GM23338 (cell line): ENCODE measurements around the gene NUP214. TPM values are rescaled to one million over a fixed set of nuclear protein-coding genes. Genes with fewer than 3 reads are reported as not detected.
"Not testable (repeated sequence)": the region's sequence is repeated elsewhere in the genome, so short reads cannot be mapped to it uniquely, and the experiment has no call there.

Experiments
- ATAC-seq: fragments of 200-7000 bp; cut with Tn5 transposase; 3 replicates; pipeline ENCODE4 v1.9.1; 2020
- DNase-seq: peaks from one replicate; pipeline ENCODE4 v3.0.0-alpha.2; 2015; ENCODE audit warnings: low spot score
- H2AFZ ChIP-seq: fragments of 200-600 bp; sonication (generic); 2 replicates; pipeline ENCODE4 v1.8.0; 2016; ENCODE audit warnings: antibody characterized with exemption, mild to moderate bottlenecking, moderate library complexity
- H3F3A ChIP-seq: fragments of 200-600 bp; sonication (generic); replicated peaks from 2 replicates; pipeline ENCODE4 v1.8.0; 2017; ENCODE audit warnings: antibody characterized with exemption, mixed run types, low read depth
- H3K27ac ChIP-seq: fragments of 200-600 bp; sonication (generic); 2 replicates; pipeline ENCODE4 v1.6.1; 2016; ENCODE audit warnings: low read depth
- H3K27me3 ChIP-seq: fragments of 200-600 bp; sonication (generic); 2 replicates; pipeline ENCODE4 v1.8.0; 2016; ENCODE audit warnings: mild to moderate bottlenecking, mixed run types, moderate library complexity; ENCODE audit not compliant: insufficient read depth
- H3K36me3 ChIP-seq: fragments of 200-600 bp; sonication (generic); 2 replicates; pipeline ENCODE4 v1.8.0; 2016; ENCODE audit warnings: mild to moderate bottlenecking; ENCODE audit not compliant: insufficient read depth
- H3K4me1 ChIP-seq: fragments of 200-600 bp; sonication (generic); 2 replicates; pipeline ENCODE4 v1.8.0; 2016; ENCODE audit warnings: mild to moderate bottlenecking, moderate library complexity; ENCODE audit not compliant: insufficient read depth
- H3K4me2 ChIP-seq: fragments of 200-600 bp; sonication (generic); 2 replicates; pipeline ENCODE4 v1.7.1; 2017; ENCODE audit warnings: mixed run types
- H3K4me3 ChIP-seq: fragments of 200-600 bp; sonication (generic); 2 replicates; pipeline ENCODE4 v1.6.1; 2016; ENCODE audit warnings: mixed run types
- H3K79me2 ChIP-seq: fragments of 200-600 bp; sonication (generic); replicated peaks from 2 replicates; pipeline ENCODE4 v1.8.0; 2017; ENCODE audit warnings: mild to moderate bottlenecking; ENCODE audit not compliant: insufficient read depth
- H3K9me2 ChIP-seq: fragments of 200-600 bp; sonication (generic); 2 replicates; pipeline ENCODE4 v1.8.0; 2017; ENCODE audit not compliant: insufficient read depth
- H4K20me1 ChIP-seq: fragments of 200-600 bp; sonication (generic); replicated peaks from 2 replicates; pipeline ENCODE4 v1.8.0; 2017; ENCODE audit warnings: mild to moderate bottlenecking; ENCODE audit not compliant: insufficient read depth
- H3K27ac Mint-ChIP-seq: 2 replicates; pipeline ENCODE4 v1.8.0; 2020; ENCODE audit warnings: inconsistent platforms, mild to moderate bottlenecking, moderate library complexity, mixed read lengths
- H3K27me3 Mint-ChIP-seq: 3 replicates; pipeline ENCODE4 v1.8.0; 2022; ENCODE audit warnings: low read depth, mild to moderate bottlenecking, moderate library complexity, mixed read lengths, inconsistent platforms; ENCODE audit not compliant: insufficient read depth, poor library complexity
- H3K36me3 Mint-ChIP-seq: 3 replicates; pipeline ENCODE4 v1.8.0; 2021; ENCODE audit warnings: low read depth, mild to moderate bottlenecking, inconsistent platforms, moderate library complexity, mixed read lengths
- H3K4me1 Mint-ChIP-seq: 3 replicates; pipeline ENCODE4 v1.8.0; 2020; ENCODE audit warnings: mild to moderate bottlenecking, inconsistent platforms, mixed read lengths
- H3K4me3 Mint-ChIP-seq: 3 replicates; pipeline ENCODE4 v1.8.0; 2021; ENCODE audit warnings: moderate library complexity, mild to moderate bottlenecking, inconsistent platforms, mixed read lengths
- H3K9me3 Mint-ChIP-seq: 3 replicates; pipeline ENCODE4 v1.8.0; 2020; ENCODE audit warnings: moderate library complexity, mild to moderate bottlenecking, inconsistent platforms, mixed read lengths
- CREB1 ChIP-seq: fragments of 250-450 bp; sonication (Bioruptor Pico); IDR thresholded peaks from 2 replicates; pipeline ENCODE4 v1.5.0; 2020; ENCODE audit warnings: low read depth, mild to moderate bottlenecking, moderate library complexity
- CTCF ChIP-seq, 2 experiments: fragments of 200-600 bp in 1 of 2; sonication (generic) in 1 of 2; conservative IDR thresholded peaks; 2 replicates each; pipeline versions ENCODE4 v1.5.1 to v1.6.1; 2016 to 2017; ENCODE audit warnings: antibody characterized with exemption in 2 of 2, low read depth in 2 of 2, mild to moderate bottlenecking in 2 of 2, moderate library complexity in 1 of 2
- ETS1 ChIP-seq: IDR thresholded peaks from 2 replicates; pipeline ENCODE4 v1.6.1; 2016; ENCODE audit warnings: antibody characterized with exemption
- EZH2phosphoT487 ChIP-seq: fragments of 200-600 bp; sonication (generic); IDR thresholded peaks from one replicate; pipeline ENCODE4 v1.8.1; 2018; ENCODE audit warnings: antibody characterized with exemption; ENCODE audit not compliant: unreplicated experiment
- JUNB ChIP-seq: IDR thresholded peaks from one replicate; pipeline ENCODE4 v1.6.1; 2016; ENCODE audit warnings: antibody characterized with exemption; ENCODE audit not compliant: unreplicated experiment
- POLR2AphosphoS5 ChIP-seq: IDR thresholded peaks from 2 replicates; pipeline ENCODE4 v1.6.1; 2016; ENCODE audit warnings: antibody characterized with exemption, low read depth
- ZNF114 ChIP-seq: fragments of 250-450 bp; sonication (Bioruptor Pico); IDR thresholded peaks from 2 replicates; pipeline ENCODE4 v1.5.0; 2020; ENCODE audit warnings: mild to moderate bottlenecking, moderate library complexity
- ZNF331 ChIP-seq: fragments of 250-450 bp; sonication (Bioruptor Pico); IDR thresholded peaks from 2 replicates; pipeline ENCODE4 v1.5.0; 2020; ENCODE audit warnings: low read depth, mild to moderate bottlenecking, moderate library complexity
- ZNF462 ChIP-seq: fragments of 250-450 bp; sonication (Bioruptor Pico); IDR thresholded peaks from 2 replicates; pipeline ENCODE4 v1.5.0; 2020; ENCODE audit warnings: mild to moderate bottlenecking, moderate library complexity
- polyA plus RNA-seq: library from polyadenylated mRNA; unstranded; fragments of >200 nt; fragmentation: Nextera tagmentation; extraction: Ambion mirVana; gene quantifications from 2 replicates; pipeline ENCODE4 v1.2.1, GENCODE V29; 2016
- total RNA-seq: library from RNA; depleted of rRNA; stranded (reverse); fragments of >200 nt; shearing (Covaris generic); gene quantifications from 2 replicates; pipeline ENCODE4 v1.2.3, GENCODE V29; 2014

The NUP214 gene
- total and polyA plus RNA-seq, 2 experiments from 2014 or later, result 36.0 to 57.0 TPM

GRCh38 chr9:131153595-131153994 is 28.2 kb downstream of the NUP214 start:
- Mint-ChIP-seq H3K4me3 (no peak overlapping the region), H3K4me1 (no peaks in the 10 kb centered on the region), H3K27ac (no peak overlapping the region), H3K9me3 (no peaks in the 10 kb centered on the region), H3K36me3 (peaks cover 68% of the 10 kb centered on the region), H3K27me3 (no peaks in the 10 kb centered on the region)
- Histone ChIP-seq H3K27me3 (no peaks in the 10 kb centered on the region), H3K36me3 (peaks cover 44% of the 10 kb centered on the region; the same call in 1 of the 2 replicates), H3F3A (0 out of 2 replicates have a peak, but pooled peaks cover 11% of the 10 kb centered on the region), H4K20me1 (peaks cover 17% of the 10 kb centered on the region), H3K4me1 (no peaks in the 10 kb centered on the region), H3K4me2 (no peak overlapping the region), H3K9me2 (no peaks in the 10 kb centered on the region), H2AFZ (no peak overlapping the region), H3K27ac (no peak overlapping the region), H3K79me2 (peaks cover 13% of the 10 kb centered on the region; the same call in 1 of the 2 replicates), H3K4me3 (no peak overlapping the region)
- DNase-seq (no peak), ATAC-seq (no peak)
- TF ChIP-seq ZNF114 (CRISPR knock-in tag) (no peak), CREB1 (CRISPR knock-in tag) (no peak), EZH2phosphoT487 (no peak), ETS1 (no peak), CTCF (conservative IDR thresholded peaks at IDR 0.05; ENCODE audit: low read depth in 2 of 2) (no peak), ZNF462 (CRISPR knock-in tag) (no peak), JUNB (no peak), ZNF331 (no peak), POLR2AphosphoS5 (no peak)

- H3K36me3 Mint-ChIP-seq, result peaks cover 46% of the 10 kb centered on the region
- not testable (repeated sequence) for H2AFZ ChIP-seq, H3K4me1 Mint-ChIP-seq, H3K27ac ChIP-seq, H3F3A ChIP-seq, H3K27me3 ChIP-seq, H3K4me3 Mint-ChIP-seq, H3K27ac Mint-ChIP-seq, ATAC-seq, H3K4me3 ChIP-seq, DNase-seq, H3K9me3 Mint-ChIP-seq, H3K27me3 Mint-ChIP-seq, H3K4me2 ChIP-seq, H3K4me1 ChIP-seq, H3K9me2 ChIP-seq
- H3K36me3 ChIP-seq, result peaks cover 20% of the 10 kb centered on the region
- H3K79me2 ChIP-seq, result peaks cover 13% of the 10 kb centered on the region; the same call in 1 of the 2 replicates
- peaks cover 23% of the 10 kb centered on the region for H4K20me1 ChIP-seq
These were observed 33.3 kb downstream of the NUP214 start for GRCh38 chr9:131158673-131159072.
